Cardiac fibroblast (primary cell): ENCODE data around the gene RNF225.
"Not testable (repeated sequence)": the region's sequence is repeated elsewhere in the genome, so short reads cannot be mapped to it uniquely, and the experiment has no call there.

Source experiments
- DNase-seq, 2 donors: peaks; one replicate each; pipeline versions ENCODE4 v3.0.0 to v3.0.0-alpha.2; 2010; ENCODE audit warnings: low read depth in 2 of 2
- H3K4me3 ChIP-seq, 2 donors: replicated peaks in 1 of 2; 1 replicate in 1 of 2; 2 replicates in 1 of 2; pipeline ENCODE4 v1.5.1; 2011; ENCODE audit warnings: low read depth in 2 of 2, low read length in 2 of 2, mild to moderate bottlenecking in 2 of 2, moderate library complexity in 1 of 2
- CTCF ChIP-seq: IDR thresholded peaks from one replicate; pipeline ENCODE4 v1.5.1; 2011; ENCODE audit warnings: low read depth, mild to moderate bottlenecking, low read length, inconsistent platforms

RNF225 gene

GRCh38 chr19:58429745-58430144, 34.3 kb downstream of the RNF225 start:
- no peak for TF ChIP-seq CTCF
- no peak for DNase-seq
- no peak overlapping the region for H3K4me3 ChIP-seq

- peak; percentile 24 to 26 for DNase-seq
- no peak overlapping the region for H3K4me3 ChIP-seq
- no peak for TF ChIP-seq CTCF
Measured at GRCh38 chr19:58434217-58434616, 38.8 kb downstream of the RNF225 start.

- no peak for TF ChIP-seq CTCF
- H3K4me3 ChIP-seq = peak within 1 kb of the TSS; percentile 72 to 93
- DNase-seq = peak; percentile 100
Measured at GRCh38 chr19:58439576-58440554, 44.4 kb downstream of the RNF225 start, which contains the start of gene ZNF132. Gene ZNF132, minus strand, starts transcription at chr19:58440153. Its CDS starts 332 bp downstream, at chr19:58439821.

- no peak for DNase-seq
- TF ChIP-seq CTCF = no peak
- peak overlapping the region; percentile 72 to 93 for H3K4me3 ChIP-seq
Measured at GRCh38 chr19:58440556-58440955, 45.1 kb downstream of the RNF225 start.

GRCh38 chr19:58442986-58443385, 47.5 kb downstream of the RNF225 start:
- DNase-seq, H3K4me3 ChIP-seq: not testable (repeated sequence)
